ENCODE results near the gene DHX38.

DHX38 gene

GRCh38 chr16:72112906-72113615 lies 19.4 kb downstream of the DHX38 start:
- DNase-seq (ENCODE audit: low read depth, low spot score): no peak
- no peak overlapping the region for H3K27ac ChIP-seq

DNA sequence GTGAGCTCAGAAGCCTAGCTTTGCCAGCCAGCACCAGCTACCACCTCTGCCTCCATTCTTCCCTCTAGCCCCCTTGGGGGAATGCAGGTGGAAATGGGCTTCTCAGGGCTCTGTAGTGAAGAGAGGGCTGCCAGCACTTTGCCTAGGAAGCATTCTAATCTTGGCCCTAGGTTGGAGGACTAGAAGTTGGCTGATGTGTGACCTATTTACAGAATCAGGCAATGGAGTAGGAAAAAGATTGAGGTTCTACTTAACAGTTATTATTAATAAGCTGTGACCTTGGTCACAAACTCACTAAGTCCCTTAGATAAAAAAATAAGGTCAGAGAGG lies 19.9 kb downstream of the DHX38 start:
- H3K27ac ChIP-seq: no peak overlapping the region
- DNase-seq (ENCODE audit: low read depth, low spot score): no peak

DNA sequence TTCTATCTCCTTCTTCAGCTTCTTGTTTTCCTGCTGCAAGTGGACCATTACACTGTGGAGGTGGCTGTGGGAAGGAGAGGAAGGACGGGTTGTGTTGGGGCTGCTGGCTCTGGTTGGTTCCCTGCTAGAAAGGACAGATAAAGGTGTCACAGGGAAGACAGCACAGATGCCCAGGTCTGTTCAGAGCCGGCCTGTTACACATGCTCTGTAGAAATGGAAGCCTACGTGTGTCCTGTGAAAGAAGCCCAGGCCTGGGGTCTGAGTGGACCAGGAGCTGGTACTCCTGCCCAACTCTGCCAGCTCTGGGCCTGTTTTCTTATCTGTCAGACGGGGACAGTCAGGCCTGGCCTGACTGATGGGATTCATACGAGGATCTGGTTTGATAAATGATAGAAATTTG lies 26.4 kb downstream of the DHX38 start:
- no peak for DNase-seq (ENCODE audit: low read depth, low spot score)
- no peak overlapping the region for H3K27ac ChIP-seq

DNA sequence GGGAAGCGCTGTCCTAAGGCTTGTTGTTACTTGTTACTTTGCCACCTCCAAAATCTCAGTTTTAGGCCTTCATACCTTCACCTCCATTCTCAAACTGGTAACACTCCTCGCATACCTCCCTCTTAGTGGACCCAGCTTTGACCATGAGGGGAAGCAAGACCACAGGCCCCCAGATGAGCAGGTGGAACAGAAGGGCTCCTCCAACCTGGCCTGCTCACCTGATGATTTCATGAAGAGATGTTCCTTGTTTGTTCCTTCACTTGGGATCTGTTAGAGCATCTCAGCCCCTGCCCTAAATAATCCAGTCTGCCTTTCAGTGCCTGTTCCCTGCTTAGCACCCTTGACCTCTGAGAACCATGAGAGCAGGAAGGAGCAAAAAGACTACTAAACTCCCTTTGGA lies 28.7 kb downstream of the DHX38 start:
- DNase-seq (ENCODE audit: low read depth, low spot score): no peak
- no peak overlapping the region for H3K27ac ChIP-seq

- DNase-seq (ENCODE audit: low read depth, low spot score): no peak
- no peak overlapping the region for H3K27ac ChIP-seq
Observed at GRCh38 chr16:72122916-72123315, 29.3 kb downstream of the DHX38 start.

GRCh38 chr16:72123426-72123825 lies 29.8 kb downstream of the DHX38 start:
- DNase-seq (ENCODE audit: low read depth, low spot score): no peak
- no peak overlapping the region for H3K27ac ChIP-seq

DNA sequence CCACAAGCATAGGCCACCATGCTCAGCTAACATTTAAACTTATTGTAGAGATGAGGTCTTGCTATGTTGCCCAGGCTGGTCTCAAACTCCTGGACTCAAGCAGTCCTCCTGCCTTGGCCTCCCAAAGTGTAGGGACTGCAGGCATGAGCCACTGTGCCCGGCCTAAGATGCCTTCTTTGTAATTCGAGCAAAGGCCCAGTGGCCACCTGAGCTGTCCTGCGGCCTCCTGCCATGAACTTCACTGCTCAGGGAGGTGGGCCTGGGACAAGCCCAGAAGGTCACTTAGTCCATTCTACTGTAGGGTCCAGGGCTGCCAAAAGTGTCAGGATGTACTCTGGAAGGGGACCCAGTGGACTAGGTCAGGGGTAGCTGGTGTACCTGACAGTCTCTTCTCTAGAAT lies 30.5 kb downstream of the DHX38 start:
- H3K27ac ChIP-seq: no peak overlapping the region
- DNase-seq (ENCODE audit: low read depth, low spot score): no peak

DNA sequence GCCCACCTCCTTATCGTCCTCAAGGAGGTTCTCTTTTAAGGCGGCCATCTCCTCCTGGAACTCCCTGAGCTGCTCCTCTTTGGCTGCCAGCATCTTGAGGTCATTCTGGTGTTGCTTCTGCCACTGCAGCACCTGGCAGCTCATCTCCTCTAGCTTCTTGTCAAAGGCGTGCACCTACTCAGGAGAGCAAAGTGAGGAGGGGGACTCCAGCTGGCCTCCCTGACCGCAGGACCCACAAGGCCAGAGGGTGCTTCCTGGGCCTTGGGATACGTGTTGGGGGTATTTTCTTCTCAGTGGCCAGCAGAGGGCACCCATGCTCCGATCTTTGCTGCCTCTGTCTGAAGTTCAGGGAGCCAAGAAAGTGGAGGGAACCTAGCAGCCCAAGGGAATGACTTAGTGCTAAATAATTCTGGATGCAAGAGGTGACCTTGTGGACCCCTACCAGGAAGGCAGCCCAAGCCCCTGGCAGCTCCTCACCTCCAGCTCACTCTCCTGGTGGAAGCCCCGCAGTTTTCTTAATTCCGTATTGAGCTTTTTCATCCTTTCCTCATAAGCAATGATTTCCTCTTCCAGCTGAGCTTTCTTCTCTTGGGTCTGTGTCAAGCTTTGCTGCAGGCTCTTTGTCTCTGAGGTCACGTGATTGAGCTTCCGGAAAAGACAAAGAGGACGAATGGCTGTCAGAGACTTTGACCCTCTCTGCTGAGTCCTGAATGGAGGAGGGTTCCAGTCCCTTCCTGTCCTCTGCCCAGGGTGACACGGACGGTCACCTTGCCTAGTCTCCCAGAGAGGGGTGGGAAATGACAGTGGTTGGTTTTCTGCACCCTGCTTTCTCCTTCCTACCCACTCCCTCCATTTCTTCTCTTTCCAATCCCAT lies 31.4 kb downstream of the DHX38 start:
- H3K27ac ChIP-seq: no peak overlapping the region
- peak; percentile 10 for DNase-seq (ENCODE audit: low read depth, low spot score)

GRCh38 chr16:72125635-72126428 lies 32.2 kb downstream of the DHX38 start:
- H3K27ac ChIP-seq: no peak overlapping the region
- DNase-seq (ENCODE audit: low read depth, low spot score): no peak

GRCh38 chr16:72126429-72126765 lies 32.8 kb downstream of the DHX38 start:
- H3K27ac ChIP-seq: no peak overlapping the region
- no peak for DNase-seq (ENCODE audit: low read depth, low spot score)

- DNase-seq (ENCODE audit: low read depth, low spot score): no peak
- H3K27ac ChIP-seq: no peak overlapping the region
Observed at GRCh38 chr16:72128701-72129100, 35.1 kb downstream of the DHX38 start.

DNA sequence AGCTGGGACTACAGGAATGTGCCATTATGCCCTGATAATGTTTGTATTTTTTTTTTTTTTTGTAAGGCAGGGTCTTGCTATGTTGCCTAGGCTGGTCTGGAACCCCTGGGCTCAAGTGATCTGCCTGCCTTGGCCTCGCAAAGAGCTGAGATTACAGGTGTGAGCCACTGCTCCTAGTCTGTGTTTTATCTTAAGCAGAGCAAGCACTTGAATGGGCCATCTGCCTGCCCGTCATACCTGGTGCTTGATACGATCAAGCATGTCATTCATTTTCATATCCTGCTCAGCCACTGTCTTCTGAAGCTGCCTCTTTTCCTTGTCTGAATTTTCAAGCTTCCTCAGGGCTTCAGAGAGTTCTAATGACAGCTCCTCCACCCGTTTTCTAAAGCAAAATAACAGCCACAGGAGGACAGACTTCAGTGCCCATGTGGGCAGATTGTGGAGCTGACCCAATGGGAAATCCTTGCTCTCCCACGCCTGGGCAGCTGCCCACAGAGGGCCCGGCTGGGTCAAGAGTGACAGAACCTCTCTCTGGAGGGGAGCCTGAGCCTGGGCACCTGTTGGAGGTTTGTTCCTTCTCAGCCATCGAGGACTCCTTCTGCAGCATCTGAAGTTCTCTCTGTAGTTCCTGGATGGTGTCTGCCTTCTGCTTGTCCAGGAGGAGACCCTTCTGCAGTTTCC lies 36.5 kb downstream of the DHX38 start:
- H3K27ac ChIP-seq: no peak overlapping the region
- DNase-seq (ENCODE audit: low read depth, low spot score): no peak

- H3K27ac ChIP-seq: no peak overlapping the region
- DNase-seq (ENCODE audit: low read depth, low spot score): no peak
Observed at GRCh38 chr16:72131036-72131435, 37.4 kb downstream of the DHX38 start.

DNA sequence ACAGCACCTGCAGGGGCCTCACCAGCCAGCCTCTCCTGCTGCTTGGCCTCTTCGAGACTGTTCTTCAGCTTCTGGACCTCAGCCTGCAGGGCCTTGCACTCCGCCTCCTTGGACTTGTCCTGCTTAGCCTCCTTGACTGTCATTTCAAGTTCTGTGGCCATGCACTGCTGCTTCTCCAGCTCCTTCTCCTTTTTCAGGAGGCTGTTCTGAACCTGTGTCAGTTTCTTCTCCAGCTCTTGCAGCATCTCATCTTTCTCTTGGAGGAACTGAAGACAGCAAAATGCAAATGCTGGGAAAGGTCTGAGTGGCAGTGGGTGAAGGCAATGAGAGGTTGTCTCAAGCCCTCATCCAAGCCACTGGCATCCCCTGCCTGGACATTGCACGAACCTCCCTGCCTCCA lies 39.1 kb downstream of the DHX38 start:
- no peak overlapping the region for H3K27ac ChIP-seq
- no peak for DNase-seq (ENCODE audit: low read depth, low spot score)

DNA sequence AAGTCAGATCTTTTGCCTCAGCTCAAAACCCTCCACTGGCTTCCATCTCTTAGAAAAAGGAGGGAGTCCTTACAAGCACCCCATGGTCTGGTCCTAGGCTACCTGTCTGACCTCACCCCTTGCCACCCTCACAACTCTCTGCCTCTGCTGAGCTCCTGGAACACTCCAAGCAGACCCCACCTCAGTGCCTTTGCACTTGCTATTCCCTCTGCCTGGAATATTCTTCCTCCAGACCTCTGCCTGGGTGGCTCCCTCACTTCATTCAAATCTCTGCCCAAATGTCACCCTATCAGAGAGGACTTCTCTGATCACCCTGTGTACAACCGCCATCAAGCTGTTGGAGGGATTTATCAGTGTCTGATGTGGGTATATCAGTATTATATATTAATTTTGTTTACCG lies 40.9 kb downstream of the DHX38 start:
- H3K27ac ChIP-seq: no peak overlapping the region
- no peak for DNase-seq (ENCODE audit: low read depth, low spot score)

DNA sequence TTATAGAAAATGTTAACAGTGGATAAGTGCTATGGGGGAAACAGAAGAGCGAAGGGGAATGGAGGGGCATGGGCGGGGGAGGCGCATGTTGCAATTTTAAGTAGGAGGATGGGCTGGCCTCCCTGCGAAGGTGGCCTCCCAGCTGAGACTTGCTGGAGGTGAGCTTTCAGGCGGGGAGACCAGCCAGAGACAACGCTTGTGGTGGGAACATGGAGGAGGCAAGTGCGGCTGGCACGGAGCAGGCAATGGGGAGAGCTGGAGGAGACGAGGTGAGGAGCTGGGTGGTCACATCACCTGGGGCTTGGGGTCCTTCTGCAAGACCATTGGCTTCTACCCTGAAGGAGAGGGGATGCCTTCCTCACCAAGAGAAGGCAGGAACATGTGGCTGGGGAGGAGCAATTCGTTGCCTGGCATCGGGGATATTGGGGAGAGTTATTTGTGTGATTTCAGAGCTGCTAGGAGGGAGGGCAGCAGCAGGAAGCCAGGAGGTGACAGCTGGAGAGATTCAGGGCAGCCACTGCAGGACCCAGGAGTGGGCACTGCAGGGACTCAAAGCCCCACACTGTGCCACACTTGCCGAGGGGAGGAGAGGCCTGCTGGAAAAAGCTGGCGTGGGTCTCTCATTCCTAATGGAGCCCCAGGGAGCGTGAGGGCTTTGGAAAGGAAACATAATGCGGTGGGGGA lies 43.9 kb downstream of the DHX38 start:
- H3K27ac ChIP-seq: no peak overlapping the region
- no peak for DNase-seq (ENCODE audit: low read depth, low spot score)

GRCh38 chr16:72138064-72138572 lies 44.5 kb downstream of the DHX38 start:
- H3K27ac ChIP-seq: no peak overlapping the region
- DNase-seq (ENCODE audit: low read depth, low spot score): no peak

- DNase-seq (ENCODE audit: low read depth, low spot score): no peak
- no peak overlapping the region for H3K27ac ChIP-seq
Observed at GRCh38 chr16:72139908-72140307, 46.3 kb downstream of the DHX38 start.

DNA sequence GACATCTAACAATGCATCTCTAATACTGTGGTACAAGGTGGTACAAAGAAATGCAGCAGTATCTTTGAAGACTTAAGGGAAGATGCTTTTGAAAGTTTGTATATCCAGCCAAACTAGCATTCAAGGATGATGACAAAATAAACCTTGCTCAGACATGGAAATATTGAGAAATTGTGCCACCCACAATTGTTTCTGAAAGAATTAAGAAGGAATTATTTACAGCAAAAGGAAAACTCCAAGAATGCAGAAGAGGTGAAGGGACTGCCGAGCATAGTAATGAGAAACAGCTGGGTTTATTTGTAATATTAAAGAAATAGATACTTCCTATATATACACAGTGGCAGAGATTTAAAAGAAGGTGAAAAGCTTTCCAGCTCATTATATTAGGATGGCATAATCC lies 48.8 kb downstream of the DHX38 start:
- no peak overlapping the region for H3K27ac ChIP-seq

More for the DNA sequence above, 48.8 kb downstream of the DHX38 start:
- DNase-seq (ENCODE audit: low read depth, low spot score): no peak
